Neuronal stem cell (in vitro differentiated cells): ENCODE measurements around the gene PRDX6.
A peak's percentile ranks its signal among the peaks of the same experiment; 100 is the strongest.

ENCODE experiments used
- DNase-seq: peaks from one replicate; pipeline ENCODE4 v3.0.0-alpha.2; 2013; ENCODE audit warnings: low spot score
- H2AFZ ChIP-seq: one replicate; pipeline ENCODE4 v1.6.1; 2013; ENCODE audit warnings: mild to moderate bottlenecking, low read length, inconsistent platforms
- H2AK5ac ChIP-seq: 2 replicates; pipeline ENCODE4 v1.6.1; 2013; ENCODE audit warnings: low read depth, mild to moderate bottlenecking, inconsistent platforms, low read length, moderate library complexity, mixed read lengths
- H2BK120ac ChIP-seq: 2 replicates; pipeline ENCODE4 v1.6.1; 2013; ENCODE audit warnings: low read depth, mild to moderate bottlenecking, inconsistent platforms, low read length, moderate library complexity, mixed read lengths
- H2BK12ac ChIP-seq: one replicate; pipeline ENCODE4 v1.6.1; 2013; ENCODE audit warnings: low read length, inconsistent platforms
- H2BK15ac ChIP-seq: 2 replicates; pipeline ENCODE4 v1.6.1; 2013; ENCODE audit warnings: mild to moderate bottlenecking, low read length, inconsistent platforms, mixed read lengths
- H2BK5ac ChIP-seq: one replicate; pipeline ENCODE4 v1.6.1; 2013; ENCODE audit warnings: inconsistent platforms, mild to moderate bottlenecking, low read length, moderate library complexity
- H3K14ac ChIP-seq: one replicate; pipeline ENCODE4 v1.6.1; 2013; ENCODE audit warnings: low read length, inconsistent platforms
- H3K18ac ChIP-seq: 2 replicates; pipeline ENCODE4 v1.6.1; 2013; ENCODE audit warnings: low read length, inconsistent platforms
- H3K23ac ChIP-seq: 2 replicates; pipeline ENCODE4 v1.6.1; 2013; ENCODE audit warnings: low read depth, mild to moderate bottlenecking, mixed read lengths, low read length, inconsistent platforms; ENCODE audit not compliant: poor library complexity
- H3K27ac ChIP-seq: replicated peaks from 3 replicates; pipeline ENCODE4 v1.5.1; 2013; ENCODE audit warnings: low read length, inconsistent platforms
- H3K27me3 ChIP-seq, 3 experiments: 2 replicates each; pipeline ENCODE4 v1.6.1; 2013; ENCODE audit warnings: low read length in 3 of 3, mild to moderate bottlenecking in 2 of 3, inconsistent platforms in 1 of 3, low read depth in 1 of 3, mixed read lengths in 1 of 3, moderate library complexity in 1 of 3; ENCODE audit not compliant: control insufficient read depth in 3 of 3, insufficient read depth in 3 of 3
- H3K36me3 ChIP-seq, 2 donors: replicated peaks in 1 of 2; 2 replicates each; pipeline ENCODE4 v1.6.1; 2013; ENCODE audit warnings: low read length in 2 of 2; ENCODE audit not compliant: control insufficient read depth in 2 of 2, insufficient read depth in 2 of 2
- H3K4ac ChIP-seq: 2 replicates; pipeline ENCODE4 v1.6.1; 2013; ENCODE audit warnings: inconsistent platforms, mild to moderate bottlenecking, low read length, moderate library complexity
- H3K4me1 ChIP-seq, 2 donors: 1 replicate in 1 of 2; 2 replicates in 1 of 2; pipeline ENCODE4 v1.6.1; 2013; ENCODE audit warnings: low read length in 2 of 2, low read depth in 1 of 2; ENCODE audit not compliant: control insufficient read depth in 2 of 2, insufficient read depth in 1 of 2
- H3K4me2 ChIP-seq: one replicate; pipeline ENCODE4 v1.6.1; 2013; ENCODE audit warnings: mild to moderate bottlenecking, low read length, inconsistent platforms; ENCODE audit not compliant: insufficient read depth, poor library complexity, severe bottlenecking
- H3K4me3 ChIP-seq, 2 donors: 2 replicates each; pipeline ENCODE4 v1.5.1; 2013; ENCODE audit warnings: low read length in 2 of 2, mild to moderate bottlenecking in 2 of 2, inconsistent platforms in 1 of 2, moderate library complexity in 1 of 2
- H3K79me1 ChIP-seq: one replicate; pipeline ENCODE4 v1.6.1; 2013; ENCODE audit warnings: low read depth, mild to moderate bottlenecking, inconsistent platforms, low read length, moderate library complexity
- H3K9ac ChIP-seq: one replicate; pipeline ENCODE4 v1.6.1; 2013; ENCODE audit warnings: mild to moderate bottlenecking, low read depth, low read length, inconsistent platforms; ENCODE audit not compliant: poor library complexity
- H3K9me3 ChIP-seq, 2 donors: replicated peaks in 1 of 2; 2 replicates each; pipeline versions ENCODE3 to v1.6.1; 2013; ENCODE audit warnings: low read length in 2 of 2, mild to moderate bottlenecking in 2 of 2, inconsistent platforms in 1 of 2, low read depth in 1 of 2, mixed read lengths in 1 of 2, moderate library complexity in 1 of 2; ENCODE audit not compliant: control insufficient read depth in 2 of 2, insufficient read depth in 1 of 2
- H4K8ac ChIP-seq: one replicate; pipeline ENCODE4 v1.6.1; 2013; ENCODE audit warnings: low read depth, mild to moderate bottlenecking, inconsistent platforms, low read length, moderate library complexity
- H4K91ac ChIP-seq: one replicate; pipeline ENCODE4 v1.6.1; 2013; ENCODE audit warnings: low read length, low read depth, mild to moderate bottlenecking, inconsistent platforms; ENCODE audit not compliant: poor library complexity
- WGBS, 2 donors: extraction: QIAGEN DNeasy Blood & Tissue Kit; methylation state at CpG; one replicate each; pipeline ENCODE4 v1.1.7; 2013; ENCODE audit warnings: missing lambda C conversion rate in 2 of 2, mixed read lengths in 1 of 2; ENCODE audit not compliant: insufficient read length in 2 of 2, insufficient replicate concordance in 1 of 2; ENCODE audit errors: extremely low coverage in 2 of 2; 5-methylcytosine and 5-hydroxymethylcytosine counted together

Gene PRDX6

DNA sequence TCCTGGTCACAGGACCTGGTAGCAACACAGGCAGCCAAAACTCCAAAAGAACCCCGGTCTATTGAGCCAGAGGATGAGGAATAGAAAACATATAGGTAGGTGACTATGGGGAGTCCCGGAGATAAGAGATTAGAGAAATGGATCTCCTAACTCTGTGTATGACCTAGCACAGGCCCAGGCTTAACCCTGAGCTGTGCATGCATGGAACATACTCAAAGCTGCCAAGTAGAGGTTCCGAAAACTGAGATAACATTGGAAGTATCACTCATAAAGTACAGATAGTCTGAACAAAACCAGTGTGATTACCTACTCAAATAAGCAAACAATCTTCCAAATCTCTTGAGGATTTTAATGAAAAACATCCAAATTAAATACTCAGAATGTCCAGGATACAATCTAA is 31.5 kb upstream of the PRDX6 start:
- WGBS, 2 donors = no CpG with 5 or more reads among the region's 3 CpGs
- no peak overlapping the region for H2AK5ac ChIP-seq
- H3K4me2 ChIP-seq = no peak overlapping the region
- H3K9ac ChIP-seq = no peak overlapping the region
- H4K8ac ChIP-seq = no peak overlapping the region
- no peak overlapping the region for H3K4me3 ChIP-seq
- no peak overlapping the region for H2BK15ac ChIP-seq
- no peak overlapping the region for H3K23ac ChIP-seq
- H3K36me3 ChIP-seq = no peaks in the 10 kb centered on the region
- H2BK120ac ChIP-seq = no peak overlapping the region
- H3K27ac ChIP-seq = peak overlapping the region; percentile 78
- H3K9me3 ChIP-seq = peaks cover 0 to 1% of the 10 kb centered on the region in 2 donors
- no peak overlapping the region for H4K91ac ChIP-seq
- H3K14ac ChIP-seq = no peak overlapping the region
- no peak overlapping the region for H2BK5ac ChIP-seq
- no peak for DNase-seq
- no peaks in the 10 kb centered on the region for H3K79me1 ChIP-seq
- H3K18ac ChIP-seq = no peak overlapping the region
- no peak overlapping the region for H3K4ac ChIP-seq
- peaks cover 0 to 4% of the 10 kb centered on the region in 2 donors for H3K4me1 ChIP-seq
- H2AFZ ChIP-seq = no peak overlapping the region
- H3K27me3 ChIP-seq = no peaks in the 10 kb centered on the region
- H2BK12ac ChIP-seq = no peak overlapping the region

DNA sequence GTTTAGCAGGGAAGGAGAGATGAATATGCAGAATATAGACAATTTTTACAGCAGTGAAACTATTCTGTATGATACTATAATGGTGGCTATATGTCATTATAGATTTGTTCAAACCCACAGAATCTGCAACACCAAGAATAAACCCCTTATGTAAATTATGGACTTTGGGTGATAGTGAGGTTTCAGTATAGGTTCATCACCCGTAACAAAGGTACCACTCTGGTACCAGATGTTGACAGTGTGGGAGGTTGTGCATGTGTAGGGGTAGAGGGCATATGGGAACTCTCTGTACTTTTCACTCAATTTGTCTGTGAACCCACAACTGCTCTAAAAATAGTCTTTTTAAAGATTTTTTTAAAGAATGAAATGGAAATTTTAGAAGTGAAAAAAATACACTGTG is 29.9 kb upstream of the PRDX6 start:
- WGBS, 2 donors = no CpG with 5 or more reads among the region's 1 CpG

DNA sequence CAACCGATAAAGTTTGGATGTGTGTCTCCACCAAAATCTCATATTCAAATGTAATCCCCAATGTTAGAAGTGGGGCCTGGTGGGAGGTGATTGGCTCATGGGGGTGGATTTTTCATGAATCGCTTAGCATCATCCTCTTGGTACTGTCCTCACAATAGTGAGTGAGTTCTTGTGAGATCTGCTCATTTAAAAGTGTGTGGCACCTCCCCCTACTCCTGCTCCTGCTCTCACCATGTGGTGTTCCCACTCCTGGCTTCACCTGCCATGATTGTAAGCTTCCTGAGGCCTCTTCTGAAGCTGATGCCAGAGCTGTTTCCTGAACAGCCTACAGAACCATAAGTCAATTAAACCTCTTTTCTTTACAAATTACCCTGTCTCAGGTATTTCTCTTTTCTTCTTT is 28.2 kb upstream of the PRDX6 start:
- Histone ChIP-seq H2BK5ac (no peak overlapping the region), H2BK120ac (no peak overlapping the region), H2AFZ (no peak overlapping the region), H4K91ac (no peak overlapping the region), H2AK5ac (no peak overlapping the region), H3K9ac (no peak overlapping the region), H3K36me3 (no peaks in the 10 kb centered on the region), H4K8ac (no peak overlapping the region), H3K27me3 (no peaks in the 10 kb centered on the region), H3K4ac (no peak overlapping the region), H3K4me3 (no peak overlapping the region), H2BK15ac (no peak overlapping the region), H2BK12ac (no peak overlapping the region), H3K14ac (no peak overlapping the region), H3K23ac (no peak overlapping the region), H3K27ac (no peak overlapping the region), H3K79me1 (no peaks in the 10 kb centered on the region), H3K4me1 (peaks cover 0 to 4% of the 10 kb centered on the region in 2 donors), H3K9me3 (peaks cover 0 to 1% of the 10 kb centered on the region in 2 donors), H3K18ac (no peak overlapping the region), H3K4me2 (no peak overlapping the region)
- WGBS, 2 donors = no CpG with 5 or more reads among the region's 2 CpGs
- no peak for DNase-seq

More for the DNA sequence above, 29.9 kb upstream of the PRDX6 start:
- H3K9me3 ChIP-seq = peaks cover 0 to 1% of the 10 kb centered on the region in 2 donors
- no peak overlapping the region for H3K4me3 ChIP-seq
- H2AFZ ChIP-seq = no peak overlapping the region
- no peak overlapping the region for H3K23ac ChIP-seq
- no peak overlapping the region for H3K4ac ChIP-seq
- no peak overlapping the region for H2BK120ac ChIP-seq
- no peak overlapping the region for H2AK5ac ChIP-seq
- no peaks in the 10 kb centered on the region for H3K79me1 ChIP-seq
- peaks cover 0 to 4% of the 10 kb centered on the region in 2 donors for H3K4me1 ChIP-seq
- no peak overlapping the region for H4K91ac ChIP-seq
- no peak overlapping the region for H3K4me2 ChIP-seq
- H3K14ac ChIP-seq = no peak overlapping the region
- no peak overlapping the region for H2BK15ac ChIP-seq
- no peak overlapping the region for H3K27ac ChIP-seq
- no peak for DNase-seq
- H3K9ac ChIP-seq = no peak overlapping the region
- no peak overlapping the region for H3K18ac ChIP-seq
- H2BK12ac ChIP-seq = no peak overlapping the region
- H2BK5ac ChIP-seq = no peak overlapping the region
- H3K36me3 ChIP-seq = no peaks in the 10 kb centered on the region
- no peak overlapping the region for H4K8ac ChIP-seq
- H3K27me3 ChIP-seq = no peaks in the 10 kb centered on the region

DNA sequence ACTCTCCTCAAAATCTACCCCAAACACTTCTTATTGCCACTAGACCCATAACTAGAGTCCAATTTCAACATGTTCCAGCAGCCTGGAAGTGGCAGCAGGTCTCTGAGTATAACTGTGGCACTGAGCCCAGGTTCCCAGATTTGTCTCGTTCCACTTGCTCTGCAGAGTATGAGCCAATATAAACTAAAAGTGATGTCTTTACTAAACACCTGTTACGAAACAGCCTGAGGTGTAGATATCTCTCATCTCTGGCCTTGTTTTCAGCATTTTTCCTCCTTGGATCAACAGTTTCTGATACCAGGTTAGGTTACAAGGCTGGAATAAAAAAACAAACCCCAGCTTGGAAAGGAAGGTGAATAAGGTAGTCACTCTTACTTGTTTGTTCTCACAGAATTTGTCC is 25.2 kb upstream of the PRDX6 start:
- no peak overlapping the region for H3K4me2 ChIP-seq
- H3K4ac ChIP-seq = no peak overlapping the region
- H3K36me3 ChIP-seq = no peaks in the 10 kb centered on the region
- peaks cover 0 to 1% of the 10 kb centered on the region in 2 donors for H3K9me3 ChIP-seq
- no peak overlapping the region for H3K27ac ChIP-seq
- no peak overlapping the region for H2BK15ac ChIP-seq
- no peaks in the 10 kb centered on the region for H3K27me3 ChIP-seq
- H2BK5ac ChIP-seq = no peak overlapping the region
- H3K14ac ChIP-seq = no peak overlapping the region
- no peaks in the 10 kb centered on the region for H3K79me1 ChIP-seq
- no peak overlapping the region for H2BK120ac ChIP-seq
- no peak overlapping the region for H2AFZ ChIP-seq
- no peak overlapping the region for H4K8ac ChIP-seq
- H3K23ac ChIP-seq = no peak overlapping the region
- WGBS, 2 donors = no CpG with 5 or more reads among the region's 2 CpGs
- H2BK12ac ChIP-seq = no peak overlapping the region
- no peak overlapping the region for H3K4me3 ChIP-seq
- H4K91ac ChIP-seq = no peak overlapping the region
- no peak for DNase-seq
- no peak overlapping the region for H3K9ac ChIP-seq
- H2AK5ac ChIP-seq = no peak overlapping the region
- peaks cover 0 to 2% of the 10 kb centered on the region in 2 donors for H3K4me1 ChIP-seq
- no peak overlapping the region for H3K18ac ChIP-seq
